Activated CD4-positive, alpha-beta T cell treated with anti-CD3 and anti-CD28 coated beads for 1 hour (primary cell): ENCODE measurements around the gene EVX2.

Experiments
- DNase-seq: peaks from one replicate; pipeline ENCODE4 v3.0.0-alpha.2; 2020

Gene EVX2

GRCh38 chr2:176083796-176084261 is at the start of gene EVX2:
Gene EVX2, minus strand, starts transcription at chr2:176083962. Its CDS starts 186 bp downstream, at chr2:176083776.
- no peak for DNase-seq

GRCh38 chr2:176133389-176133788 is 49.6 kb upstream of the EVX2 start:
- DNase-seq: no peak

- DNase-seq: no peak
These were observed 48.7 kb upstream of the EVX2 start for GRCh38 chr2:176132205-176133171.

GRCh38 chr2:176131848-176132158 is 48.0 kb upstream of the EVX2 start:
- no peak for DNase-seq

- DNase-seq: no peak
These were observed 47.4 kb upstream of the EVX2 start for GRCh38 chr2:176130957-176131847.

- DNase-seq: no peak
These were observed 46.6 kb upstream of the EVX2 start for GRCh38 chr2:176130147-176130956.

- no peak for DNase-seq
These were observed 46.0 kb upstream of the EVX2 start for GRCh38 chr2:176129813-176130146.

- DNase-seq: no peak
These were observed 45.4 kb upstream of the EVX2 start, which contains the start of gene HOXD8 for GRCh38 chr2:176128982-176129796. Gene HOXD8, plus strand, starts transcription at chr2:176129705. Its CDS starts 662 bp downstream, at chr2:176130367.

GRCh38 chr2:176128172-176128981 is 44.6 kb upstream of the EVX2 start:
- no peak for DNase-seq

GRCh38 chr2:176127774-176128072 is 44.0 kb upstream of the EVX2 start:
- no peak for DNase-seq

GRCh38 chr2:176126929-176127773 is 43.4 kb upstream of the EVX2 start:
- DNase-seq: peak; percentile 50

- DNase-seq: no peak
These were observed 42.0 kb upstream of the EVX2 start for GRCh38 chr2:176125772-176126054.

- DNase-seq: no peak
These were observed 41.4 kb upstream of the EVX2 start for GRCh38 chr2:176124947-176125771.

- no peak for DNase-seq
These were observed 40.6 kb upstream of the EVX2 start for GRCh38 chr2:176124110-176124946.

GRCh38 chr2:176123411-176124109 is 39.8 kb upstream of the EVX2 start:
- no peak for DNase-seq

- DNase-seq: no peak
These were observed 39.1 kb upstream of the EVX2 start, which contains the start of gene HOXD9 for GRCh38 chr2:176122683-176123410. Gene HOXD9, plus strand, starts transcription at chr2:176122719. Its CDS starts 50 bp downstream, at chr2:176122769.
